ENCODE data around the gene SLC40A1. TPM values are rescaled to one million over a fixed set of nuclear protein-coding genes. Genes with fewer than 3 reads are reported as not detected.

Gene SLC40A1
- polyA plus RNA-seq, 1 donor from 2014 or later = 12.6 TPM

- no peak overlapping the region for H3K9ac ChIP-seq (ENCODE audit: low read length)
- H3K4me2 ChIP-seq (ENCODE audit: low read length) = no peak overlapping the region
- TF ChIP-seq MXI1 (conservative IDR thresholded peaks at IDR 0.05; ENCODE audit: poor library complexity, severe bottlenecking) = no peak
- TF ChIP-seq TAF1 (IDR thresholded peaks at IDR 0.05; ENCODE audit: low read depth) = no peak
- no peak for TF ChIP-seq REST (IDR thresholded peaks at IDR 0.05; ENCODE audit: borderline replicate concordance)
- TF ChIP-seq, protein P1, sequence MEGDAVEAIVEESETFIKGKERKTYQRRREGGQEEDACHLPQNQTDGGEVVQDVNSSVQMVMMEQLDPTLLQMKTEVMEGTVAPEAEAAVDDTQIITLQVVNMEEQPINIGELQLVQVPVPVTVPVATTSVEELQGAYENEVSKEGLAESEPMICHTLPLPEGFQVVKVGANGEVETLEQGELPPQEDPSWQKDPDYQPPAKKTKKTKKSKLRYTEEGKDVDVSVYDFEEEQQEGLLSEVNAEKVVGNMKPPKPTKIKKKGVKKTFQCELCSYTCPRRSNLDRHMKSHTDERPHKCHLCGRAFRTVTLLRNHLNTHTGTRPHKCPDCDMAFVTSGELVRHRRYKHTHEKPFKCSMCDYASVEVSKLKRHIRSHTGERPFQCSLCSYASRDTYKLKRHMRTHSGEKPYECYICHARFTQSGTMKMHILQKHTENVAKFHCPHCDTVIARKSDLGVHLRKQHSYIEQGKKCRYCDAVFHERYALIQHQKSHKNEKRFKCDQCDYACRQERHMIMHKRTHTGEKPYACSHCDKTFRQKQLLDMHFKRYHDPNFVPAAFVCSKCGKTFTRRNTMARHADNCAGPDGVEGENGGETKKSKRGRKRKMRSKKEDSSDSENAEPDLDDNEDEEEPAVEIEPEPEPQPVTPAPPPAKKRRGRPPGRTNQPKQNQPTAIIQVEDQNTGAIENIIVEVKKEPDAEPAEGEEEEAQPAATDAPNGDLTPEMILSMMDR (IDR thresholded peaks at IDR 0.05; ENCODE audit: poor library complexity, severe bottlenecking) = no peak
- TF ChIP-seq RAD21 (conservative IDR thresholded peaks at IDR 0.05) = no peak
- no peak for TF ChIP-seq POLR2AphosphoS5 (IDR thresholded peaks at IDR 0.05)
- no peak for TF ChIP-seq SMC3 (conservative IDR thresholded peaks at IDR 0.05; ENCODE audit: poor library complexity)
- TF ChIP-seq EP300 (conservative IDR thresholded peaks at IDR 0.05; ENCODE audit: poor library complexity, severe bottlenecking) = no peak
- no peak for TF ChIP-seq EZH2 (IDR thresholded peaks at IDR 0.05; ENCODE audit: borderline replicate concordance, insufficient read depth, low read length, poor library complexity, severe bottlenecking)
- no peaks in the 10 kb centered on the region for H3K79me2 ChIP-seq (replicated peaks; ENCODE audit: insufficient read depth, low read length)
- H3K36me3 ChIP-seq (ENCODE audit: insufficient read depth, low read length) = no peaks in the 10 kb centered on the region
- H3K9me2 ChIP-seq (ENCODE audit: insufficient read depth, low read length) = no peaks in the 10 kb centered on the region
- no peaks in the 10 kb centered on the region for H3K9me3 ChIP-seq (ENCODE audit: low read length)
- no peaks in the 10 kb centered on the region for H3K27me3 ChIP-seq (ENCODE audit: insufficient read depth, low read depth, low read length)
- no peak overlapping the region for H3K27ac ChIP-seq (ENCODE audit: low read length)
- no peak overlapping the region for H2AFZ ChIP-seq (ENCODE audit: low read depth, low read length)
- no peak overlapping the region for H3K4me3 ChIP-seq (ENCODE audit: low read length)
- H3F3A ChIP-seq (ENCODE audit: insufficient read depth, low read length, poor library complexity, severe bottlenecking) = no peaks in the 10 kb centered on the region
- H4K20me1 ChIP-seq (ENCODE audit: insufficient read depth) = no peaks in the 10 kb centered on the region
Measured at GRCh38 chr2:189625636-189626035, 45.0 kb upstream of the SLC40A1 start.

GRCh38 chr2:189624648-189625355 lies 44.2 kb upstream of the SLC40A1 start:
- H3K9ac ChIP-seq (ENCODE audit: low read length) = no peak overlapping the region
- H3K4me2 ChIP-seq (ENCODE audit: low read length) = no peak overlapping the region
- H3K27ac ChIP-seq (ENCODE audit: low read length) = no peak overlapping the region
- no peak for TF ChIP-seq EZH2 (IDR thresholded peaks at IDR 0.05; ENCODE audit: borderline replicate concordance, insufficient read depth, low read length, poor library complexity, severe bottlenecking)
- TF ChIP-seq MXI1 (conservative IDR thresholded peaks at IDR 0.05; ENCODE audit: poor library complexity, severe bottlenecking) = no peak
- TF ChIP-seq, protein P1 (IDR thresholded peaks at IDR 0.05; ENCODE audit: poor library complexity, severe bottlenecking) = no peak
- no peak for TF ChIP-seq TAF1 (IDR thresholded peaks at IDR 0.05; ENCODE audit: low read depth)
- no peak for TF ChIP-seq REST (IDR thresholded peaks at IDR 0.05; ENCODE audit: borderline replicate concordance)
- no peak for TF ChIP-seq SMC3 (conservative IDR thresholded peaks at IDR 0.05; ENCODE audit: poor library complexity)
- no peaks in the 10 kb centered on the region for H3K79me2 ChIP-seq (replicated peaks; ENCODE audit: insufficient read depth, low read length)
- H4K20me1 ChIP-seq (ENCODE audit: insufficient read depth) = no peaks in the 10 kb centered on the region
- no peaks in the 10 kb centered on the region for H3K9me3 ChIP-seq (ENCODE audit: low read length)
- no peaks in the 10 kb centered on the region for H3K27me3 ChIP-seq (ENCODE audit: insufficient read depth, low read depth, low read length)
- H3K9me2 ChIP-seq (ENCODE audit: insufficient read depth, low read length) = no peaks in the 10 kb centered on the region
- no peaks in the 10 kb centered on the region for H3K36me3 ChIP-seq (ENCODE audit: insufficient read depth, low read length)
- no peak overlapping the region for H2AFZ ChIP-seq (ENCODE audit: low read depth, low read length)
- no peak overlapping the region for H3K4me3 ChIP-seq (ENCODE audit: low read length)
- H3F3A ChIP-seq (ENCODE audit: insufficient read depth, low read length, poor library complexity, severe bottlenecking) = no peaks in the 10 kb centered on the region

Measured in neural cell (in vitro differentiated cells).